Measurements from ENCODE around the gene SLC9A5.

SLC9A5 gene

DNA sequence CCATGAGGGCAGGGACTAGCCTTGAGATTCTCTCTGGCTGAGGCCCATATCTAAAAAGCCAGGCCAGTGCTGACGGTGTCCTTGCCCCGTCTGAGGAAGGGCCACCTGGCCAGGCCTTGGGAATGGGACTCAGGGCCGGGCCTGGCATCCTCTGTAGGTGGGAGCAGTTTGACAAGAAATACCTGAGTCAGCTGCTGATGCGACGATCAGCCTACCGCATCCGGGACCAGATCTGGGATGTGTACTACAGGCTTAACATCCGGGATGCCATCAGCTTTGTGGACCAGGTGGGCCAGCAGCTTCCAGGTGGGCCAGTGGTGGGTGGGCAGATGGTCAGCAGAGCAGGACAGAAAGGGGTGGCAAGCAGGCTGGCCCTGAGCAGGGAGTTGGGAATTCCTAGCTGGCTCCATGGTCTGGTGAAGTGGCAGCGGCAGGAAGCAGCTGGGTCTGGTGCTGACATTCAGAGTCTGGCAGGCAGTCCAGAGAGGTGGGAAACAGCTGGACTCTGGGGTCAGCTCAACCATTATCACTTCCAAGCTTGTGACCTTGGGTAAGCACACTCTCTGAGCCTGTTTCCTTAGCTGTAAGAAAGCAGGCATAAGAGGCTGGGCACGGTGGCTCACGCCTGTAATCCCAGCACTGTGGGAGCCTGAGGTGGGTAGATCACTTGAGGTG, 9.5 kb downstream of the SLC9A5 start:
- no peak for DNase-seq

DNA sequence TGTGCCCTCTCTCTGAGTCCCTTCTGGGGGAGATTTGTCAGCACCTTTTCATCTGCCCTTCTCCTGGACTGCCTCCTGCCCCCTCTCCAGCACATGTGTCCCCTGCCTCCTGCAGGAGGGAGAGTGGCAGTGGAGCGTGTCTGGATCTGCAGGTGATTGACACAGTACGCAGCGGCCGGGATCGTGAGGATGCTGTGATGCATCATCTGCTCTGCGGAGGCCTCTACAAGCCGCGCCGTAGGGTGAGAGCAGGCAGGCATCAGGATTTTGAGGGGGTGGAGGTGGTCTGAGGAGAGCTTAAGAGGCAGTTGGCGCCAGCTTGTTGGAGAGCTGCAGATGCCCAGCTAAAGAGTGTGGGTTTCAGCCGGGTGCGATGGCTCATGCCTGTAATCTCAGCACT, 10.9 kb downstream of the SLC9A5 start:
- DNase-seq = no peak

DNA sequence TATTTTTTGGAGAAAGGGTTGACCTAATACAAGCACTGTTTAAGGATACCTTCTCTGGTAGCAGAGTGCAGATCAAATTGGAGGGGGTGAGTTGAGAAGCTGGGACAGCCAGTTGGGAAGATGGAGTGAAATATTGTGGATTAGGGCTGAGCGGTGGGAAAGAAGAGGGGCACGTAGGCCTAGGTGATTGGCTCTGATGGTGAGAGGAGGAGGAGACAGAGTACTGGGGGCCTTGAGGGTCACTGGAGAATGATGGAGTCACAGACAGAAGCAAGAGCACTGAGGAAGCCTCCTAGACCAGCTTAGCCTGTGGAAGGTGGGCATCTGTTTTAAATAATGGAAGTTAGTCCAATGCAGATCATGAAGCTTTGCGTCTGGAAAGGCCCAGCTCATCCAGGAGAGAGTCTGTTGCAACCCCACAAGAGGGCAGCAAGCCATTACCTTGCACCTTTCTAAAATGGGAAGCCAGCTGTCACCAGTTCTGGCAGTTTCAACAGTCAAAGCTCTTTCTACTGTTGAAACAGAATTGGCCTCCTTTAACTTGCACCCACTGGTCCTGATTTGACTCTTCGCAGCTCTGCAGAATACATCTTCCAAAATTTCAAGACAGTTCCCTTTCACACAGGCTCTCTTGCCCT, 11.8 kb downstream of the SLC9A5 start:
- peak; percentile 66 for DNase-seq

DNA sequence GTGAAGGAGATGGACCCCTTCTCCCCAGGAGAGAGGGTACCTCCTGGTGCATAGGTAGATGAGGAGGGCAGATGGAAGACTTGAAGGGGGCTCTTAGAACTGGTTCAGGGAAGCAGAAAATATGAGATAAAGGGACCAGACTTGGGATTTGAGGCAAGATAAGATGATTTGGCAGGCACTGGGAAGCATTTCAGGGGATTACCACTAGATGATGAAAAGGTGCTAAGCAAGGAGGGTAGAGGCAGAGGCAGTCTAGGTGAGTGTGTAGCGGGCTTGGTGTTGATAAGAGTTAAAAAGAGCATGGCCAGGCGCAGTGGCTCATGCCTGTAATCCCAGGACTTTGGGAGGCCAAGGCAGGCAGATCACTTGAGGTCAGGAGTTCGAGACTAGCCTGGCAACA, 14.4 kb downstream of the SLC9A5 start:
- no peak for DNase-seq

DNA sequence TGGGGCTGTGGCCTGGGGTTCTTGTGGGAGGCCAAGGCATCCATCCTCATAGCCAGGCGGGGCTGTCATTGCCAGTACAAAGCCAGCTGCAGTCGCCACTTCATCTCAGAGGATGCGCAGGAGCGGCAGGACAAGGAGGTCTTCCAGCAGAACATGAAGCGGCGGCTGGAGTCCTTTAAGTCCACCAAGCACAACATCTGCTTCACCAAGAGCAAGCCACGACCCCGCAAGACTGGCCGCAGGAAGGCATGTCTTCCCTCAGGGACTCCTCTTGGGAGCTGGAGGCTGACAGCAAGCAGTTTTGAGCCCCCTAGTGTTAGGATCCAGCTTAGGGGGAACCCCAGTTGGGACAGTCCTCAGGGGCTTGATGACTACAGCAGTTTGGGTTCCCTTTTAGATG, 15.5 kb downstream of the SLC9A5 start:
- no peak for DNase-seq

DNA sequence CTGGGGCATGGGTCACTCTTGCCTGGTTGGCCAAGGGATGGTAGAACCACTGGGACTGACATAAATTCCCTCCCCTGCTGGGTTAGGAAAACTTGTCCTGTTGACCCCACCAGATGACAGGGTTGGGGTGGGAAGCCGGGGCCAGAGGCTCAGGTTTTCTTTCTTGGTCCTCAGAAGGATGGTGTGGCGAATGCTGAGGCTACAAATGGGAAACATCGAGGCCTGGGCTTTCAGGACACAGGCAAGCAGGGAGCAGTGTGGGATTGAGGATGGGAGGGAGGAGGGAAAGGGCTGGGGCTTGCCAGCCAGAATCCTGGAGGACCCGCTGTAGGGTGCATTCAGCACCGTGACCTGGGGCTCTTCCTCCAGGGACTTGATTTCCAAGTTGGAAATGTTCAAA, 16.1 kb downstream of the SLC9A5 start:
- DNase-seq = no peak

DNA sequence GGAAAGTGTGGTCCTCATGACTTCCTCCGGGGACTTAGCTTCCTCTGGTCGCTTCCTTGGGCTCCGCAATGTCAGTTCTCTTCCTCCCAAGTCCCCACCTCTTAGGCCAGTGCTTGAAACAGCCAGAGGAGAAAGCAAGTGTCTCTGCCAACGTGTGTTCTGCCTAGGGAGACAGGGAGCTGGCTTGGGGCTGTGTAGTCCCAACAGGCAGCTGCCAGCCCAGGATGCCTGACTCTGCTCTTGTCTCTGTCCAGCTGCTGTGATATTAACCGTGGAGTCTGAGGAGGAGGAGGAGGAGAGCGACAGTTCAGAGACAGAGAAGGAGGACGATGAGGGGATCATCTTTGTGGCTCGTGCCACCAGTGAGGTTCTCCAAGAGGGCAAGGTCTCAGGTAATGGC, 17.1 kb downstream of the SLC9A5 start:
- no peak for DNase-seq

DNA sequence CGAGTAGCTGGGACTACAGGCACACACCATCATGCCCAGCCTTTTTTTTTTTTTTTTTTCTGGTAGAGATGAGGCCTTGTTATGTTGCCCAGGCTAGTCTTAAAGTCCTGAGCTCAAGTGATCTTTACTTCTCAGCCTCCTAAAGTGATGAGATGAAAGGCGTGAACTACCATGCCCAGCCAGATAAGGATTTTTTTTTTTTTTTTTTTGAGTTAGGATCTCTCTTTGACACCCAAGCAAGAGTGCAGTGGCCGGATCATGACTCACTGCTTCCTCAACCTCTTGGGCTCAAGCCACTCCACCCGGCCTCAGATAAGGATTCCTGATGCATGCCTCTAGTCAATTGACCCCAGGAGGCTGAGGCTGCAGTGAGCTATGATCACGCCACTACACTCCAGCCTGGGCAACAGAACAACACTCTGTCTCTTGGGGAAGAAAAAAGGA, 19.4 kb downstream of the SLC9A5 start:
- peak; percentile 82 for DNase-seq

DNA sequence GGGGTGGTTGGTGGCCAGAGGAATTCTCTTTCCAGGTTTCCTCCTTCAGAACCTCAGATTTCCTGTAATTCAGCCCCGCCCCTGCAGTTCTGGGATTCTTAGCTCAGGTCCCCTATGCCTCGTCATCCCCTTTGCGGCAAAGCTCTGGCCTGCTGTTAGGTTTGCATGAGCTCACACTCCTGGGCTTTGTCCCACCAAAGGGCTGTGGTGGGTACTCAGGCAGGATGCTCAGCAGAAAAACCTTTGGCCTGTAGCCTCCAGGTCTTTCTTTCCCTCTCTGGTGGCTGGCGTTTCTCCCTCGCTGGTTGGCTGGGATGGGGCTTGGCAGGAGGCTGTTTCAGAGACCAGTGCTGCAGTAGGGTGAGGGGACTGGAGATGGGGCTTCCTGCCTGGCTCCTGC, 21.0 kb downstream of the SLC9A5 start:
- DNase-seq = peak; percentile 59

DNA sequence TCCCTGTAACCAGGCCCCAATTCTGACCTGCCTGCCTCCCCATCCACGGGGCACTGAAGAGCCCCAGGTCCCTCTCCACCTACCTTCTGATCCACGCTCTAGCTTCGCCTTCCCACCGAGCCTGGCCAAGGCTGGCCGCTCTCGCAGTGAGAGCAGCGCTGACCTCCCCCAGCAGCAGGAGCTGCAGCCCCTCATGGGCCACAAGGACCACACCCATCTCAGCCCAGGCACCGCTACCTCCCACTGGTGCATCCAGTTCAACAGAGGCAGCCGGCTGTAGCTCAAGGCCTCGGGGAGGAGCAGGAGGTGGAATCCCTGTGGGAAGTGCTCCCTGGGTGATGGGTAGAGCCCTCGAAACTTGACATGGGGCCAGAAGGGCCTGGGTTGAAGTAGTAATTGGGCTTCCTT, 22.2 kb downstream of the SLC9A5 start:
- DNase-seq = no peak

DNA sequence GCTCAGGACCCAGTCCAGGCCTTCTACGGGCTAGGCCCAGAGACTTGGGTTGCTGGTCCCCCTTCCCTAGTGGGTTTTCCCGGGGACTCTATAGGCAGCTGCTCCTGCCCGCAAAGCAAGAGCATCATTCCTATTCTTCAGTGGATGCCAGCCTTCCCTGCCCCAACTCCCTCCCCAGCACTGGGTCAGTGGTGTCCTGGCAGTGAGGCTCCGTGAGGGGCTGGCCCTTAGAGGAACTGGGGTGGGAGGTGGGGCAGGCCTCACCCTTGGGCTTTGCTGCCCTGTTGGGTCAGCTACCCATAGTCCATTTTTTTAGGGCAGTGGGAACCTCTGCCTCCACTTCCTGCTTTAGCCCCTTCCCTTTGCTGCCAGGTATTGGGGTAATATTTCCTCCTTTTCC, 22.7 kb downstream of the SLC9A5 start:
- DNase-seq = no peak

DNA sequence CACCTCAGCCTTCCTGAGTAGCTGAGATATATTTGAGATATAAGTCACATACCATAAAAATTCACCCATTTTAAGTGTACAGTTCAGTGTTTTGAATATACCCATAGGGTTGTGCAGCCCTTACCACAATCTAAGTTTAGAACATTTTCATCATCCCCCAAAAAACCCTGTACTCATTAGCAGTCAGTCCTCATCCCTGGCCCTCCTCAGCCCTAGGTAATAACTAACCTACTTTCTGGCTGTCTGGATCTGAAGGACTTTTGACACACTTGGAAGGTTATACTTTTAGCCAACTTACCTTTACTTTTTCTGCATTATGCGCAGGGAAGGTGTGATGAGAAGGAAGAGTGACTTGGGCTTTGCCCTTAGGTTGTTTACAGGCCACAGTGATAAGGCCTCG, 26.5 kb downstream of the SLC9A5 start:
- no peak for DNase-seq

DNA sequence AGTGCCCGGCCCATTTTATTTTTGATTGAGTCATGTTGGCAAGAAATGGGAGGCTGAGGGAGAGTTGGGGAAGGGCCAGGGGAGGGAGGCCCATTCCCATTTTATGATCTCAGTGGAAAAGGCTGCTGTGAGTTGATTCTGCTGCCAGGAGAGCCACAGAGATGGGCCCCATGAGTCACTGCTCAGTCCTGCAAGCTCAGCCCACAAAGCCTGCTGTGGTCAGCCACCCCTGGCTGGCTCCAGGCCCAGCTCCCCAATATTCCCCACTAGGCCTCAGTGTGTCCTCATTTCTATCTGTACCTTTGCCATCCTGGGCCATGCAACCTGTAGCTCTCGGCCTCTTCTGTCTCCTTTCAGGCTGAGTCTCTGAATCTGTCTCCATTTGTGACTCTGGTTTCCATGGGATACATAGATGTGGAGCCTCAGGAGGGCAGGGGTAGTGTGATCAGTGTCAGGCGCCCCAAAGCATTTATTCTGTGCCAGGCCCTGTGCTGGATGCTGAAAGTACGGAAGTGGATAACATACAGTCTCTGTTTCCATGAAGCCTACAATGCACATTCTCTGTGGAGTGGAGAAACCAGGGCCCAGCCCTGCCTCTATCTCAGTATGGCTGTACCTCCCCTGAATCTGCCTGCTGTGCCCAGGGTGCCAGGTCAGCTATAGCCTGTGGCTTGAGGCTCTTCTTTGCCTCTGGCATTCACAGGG, 28.7 kb downstream of the SLC9A5 start:
- peak; percentile 99 for DNase-seq

DNA sequence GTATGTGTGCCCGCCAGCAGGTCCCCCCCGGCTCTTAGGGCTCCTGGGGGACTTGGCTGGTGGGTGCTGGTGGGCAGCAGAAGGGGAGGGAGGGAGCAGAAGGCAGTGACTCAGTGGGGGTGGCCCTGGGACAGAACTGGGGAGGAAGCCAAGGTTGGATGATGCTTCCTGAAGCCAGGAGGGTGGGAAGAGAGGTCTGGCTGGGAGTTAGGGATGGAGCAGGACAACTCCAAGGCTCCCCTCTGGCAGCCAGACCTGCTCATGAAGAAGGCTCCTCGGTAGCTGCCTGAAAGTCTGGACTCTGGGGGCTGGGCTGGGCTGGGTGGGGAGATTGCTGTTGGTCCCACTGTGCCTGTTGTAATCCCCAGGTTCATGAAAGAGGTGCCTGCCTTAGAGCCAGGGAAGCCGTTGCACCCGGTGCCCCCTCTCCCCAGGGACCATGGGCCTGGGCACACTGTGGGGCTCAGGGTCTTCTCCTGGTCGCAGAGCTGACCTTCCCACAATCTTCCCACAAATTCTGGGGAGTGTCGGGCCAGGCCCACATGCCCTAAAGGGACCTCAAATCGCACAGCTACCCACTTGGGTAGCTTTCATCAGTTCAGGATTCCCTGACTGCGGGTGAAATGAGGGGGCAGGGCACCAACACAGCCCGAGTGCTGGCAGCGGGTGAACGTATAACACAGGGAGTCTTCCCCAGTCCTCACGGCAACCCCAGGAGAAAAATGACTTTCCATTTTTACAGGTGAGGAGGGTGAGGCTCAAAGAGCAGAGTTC, 29.4 kb downstream of the SLC9A5 start:
- DNase-seq = peak; percentile 87

DNA sequence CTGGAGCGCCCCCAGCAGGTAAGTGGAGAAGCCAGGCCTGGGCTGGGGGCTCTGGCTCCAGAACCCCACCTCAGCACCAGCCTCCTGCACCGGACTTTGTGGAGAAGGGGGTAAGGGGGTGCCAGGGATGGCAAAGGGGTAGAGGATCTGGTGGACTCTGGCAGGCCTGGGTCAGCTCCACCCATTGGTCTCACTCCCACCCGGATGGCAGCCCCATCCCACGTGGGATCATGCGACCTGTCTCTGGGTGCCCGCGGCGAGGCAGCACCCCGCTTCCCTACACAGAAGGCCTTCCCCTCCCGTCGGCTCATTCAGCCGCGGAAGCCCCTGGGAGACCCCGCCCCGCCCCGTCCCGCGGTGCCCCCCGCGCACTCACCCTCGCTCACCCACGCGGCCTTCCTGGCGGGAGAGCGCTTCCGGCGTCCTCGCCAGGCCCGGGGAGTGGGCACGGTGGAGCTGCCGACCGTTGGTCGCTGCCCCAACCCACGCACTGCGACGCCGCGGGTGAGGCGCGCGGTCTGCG, 30.1 kb downstream of the SLC9A5 start:
- DNase-seq = no peak

DNA sequence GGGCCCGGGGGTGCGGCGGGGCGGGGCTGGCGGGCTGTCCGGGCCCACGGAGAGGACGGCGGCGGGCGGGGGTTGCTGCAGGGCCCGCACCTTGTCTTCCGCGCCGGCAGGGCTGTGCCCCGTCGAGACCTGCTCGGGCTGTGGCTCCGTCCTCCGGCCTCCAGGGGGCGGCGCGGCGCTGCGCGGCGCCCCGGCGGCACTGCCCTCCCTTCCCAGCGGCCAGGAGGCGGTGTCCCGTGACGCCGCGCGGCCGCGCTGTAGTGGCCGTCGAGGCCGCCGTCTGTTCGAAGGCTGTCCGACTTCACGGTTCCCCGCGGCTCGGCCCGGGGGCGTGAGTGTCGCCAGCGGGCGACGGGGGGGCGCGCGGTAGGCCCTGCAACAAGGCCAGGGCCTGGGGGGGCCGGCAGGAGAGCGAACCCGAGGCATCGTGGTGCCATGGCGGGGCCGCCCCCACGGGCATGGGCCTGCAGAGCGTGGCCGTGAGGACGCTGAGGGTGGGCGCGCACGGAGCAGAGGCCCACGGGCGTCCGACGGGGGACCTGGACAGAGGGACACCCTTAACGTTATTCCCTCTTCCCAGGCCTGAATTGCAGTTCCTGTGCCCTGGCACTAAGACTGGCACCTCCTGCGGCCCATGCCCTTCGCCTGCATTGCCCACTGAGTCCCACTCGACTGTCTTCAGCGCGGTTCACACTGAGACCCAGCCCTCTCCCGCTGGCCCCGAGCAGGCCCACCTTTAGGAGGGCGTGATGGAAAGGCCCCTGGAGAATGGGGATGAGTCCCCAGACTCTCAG, 30.7 kb downstream of the SLC9A5 start, which contains the start of gene PLEKHG4:
TSS of gene PLEKHG4 (plus strand) at position 237 of the 794 bp plus-strand sequence. CDS start at position 750, 513 bp downstream.
- DNase-seq = peak; percentile 80

DNA sequence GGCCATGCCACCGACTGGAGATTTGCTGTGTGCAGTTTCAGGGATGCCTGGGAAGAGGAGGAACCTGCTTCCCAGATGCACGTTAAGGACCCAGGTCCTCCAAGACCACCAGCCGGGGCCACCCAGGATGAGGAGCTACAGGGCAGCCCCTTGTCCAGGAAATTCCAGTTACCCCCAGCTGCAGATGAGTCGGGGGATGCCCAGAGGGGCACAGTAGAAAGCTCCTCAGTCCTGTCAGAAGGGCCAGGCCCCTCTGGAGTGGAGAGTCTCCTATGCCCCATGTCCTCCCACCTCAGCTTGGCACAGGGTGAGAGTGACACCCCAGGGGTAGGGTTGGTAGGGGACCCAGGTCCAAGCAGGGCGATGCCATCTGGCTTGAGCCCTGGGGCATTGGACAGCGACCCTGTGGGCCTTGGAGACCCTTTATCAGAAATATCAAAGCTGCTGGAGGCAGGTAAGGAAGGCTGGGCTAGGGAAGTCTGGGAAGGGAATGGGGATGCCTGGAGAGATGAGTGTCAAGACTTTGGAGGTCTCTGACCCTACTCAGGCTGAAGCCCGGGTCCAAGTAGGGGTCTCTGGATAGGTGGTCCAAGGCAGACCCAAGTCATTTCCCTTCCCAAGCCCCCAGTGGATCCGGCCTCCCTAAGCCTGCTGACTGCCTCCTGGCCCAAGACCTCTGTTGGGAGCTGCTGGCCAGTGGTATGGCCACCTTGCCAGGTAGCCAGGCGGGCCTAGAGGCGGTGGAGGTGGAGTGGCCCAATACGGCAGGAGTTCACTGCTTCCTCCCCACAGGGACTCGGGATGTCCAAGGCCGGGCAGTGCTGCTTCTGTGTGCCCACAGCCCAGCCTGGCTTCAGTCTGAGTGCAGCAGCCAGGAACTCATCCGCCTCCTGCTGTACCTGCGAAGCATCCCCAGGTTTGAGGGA, 31.6 kb downstream of the SLC9A5 start:
- no peak for DNase-seq

DNA sequence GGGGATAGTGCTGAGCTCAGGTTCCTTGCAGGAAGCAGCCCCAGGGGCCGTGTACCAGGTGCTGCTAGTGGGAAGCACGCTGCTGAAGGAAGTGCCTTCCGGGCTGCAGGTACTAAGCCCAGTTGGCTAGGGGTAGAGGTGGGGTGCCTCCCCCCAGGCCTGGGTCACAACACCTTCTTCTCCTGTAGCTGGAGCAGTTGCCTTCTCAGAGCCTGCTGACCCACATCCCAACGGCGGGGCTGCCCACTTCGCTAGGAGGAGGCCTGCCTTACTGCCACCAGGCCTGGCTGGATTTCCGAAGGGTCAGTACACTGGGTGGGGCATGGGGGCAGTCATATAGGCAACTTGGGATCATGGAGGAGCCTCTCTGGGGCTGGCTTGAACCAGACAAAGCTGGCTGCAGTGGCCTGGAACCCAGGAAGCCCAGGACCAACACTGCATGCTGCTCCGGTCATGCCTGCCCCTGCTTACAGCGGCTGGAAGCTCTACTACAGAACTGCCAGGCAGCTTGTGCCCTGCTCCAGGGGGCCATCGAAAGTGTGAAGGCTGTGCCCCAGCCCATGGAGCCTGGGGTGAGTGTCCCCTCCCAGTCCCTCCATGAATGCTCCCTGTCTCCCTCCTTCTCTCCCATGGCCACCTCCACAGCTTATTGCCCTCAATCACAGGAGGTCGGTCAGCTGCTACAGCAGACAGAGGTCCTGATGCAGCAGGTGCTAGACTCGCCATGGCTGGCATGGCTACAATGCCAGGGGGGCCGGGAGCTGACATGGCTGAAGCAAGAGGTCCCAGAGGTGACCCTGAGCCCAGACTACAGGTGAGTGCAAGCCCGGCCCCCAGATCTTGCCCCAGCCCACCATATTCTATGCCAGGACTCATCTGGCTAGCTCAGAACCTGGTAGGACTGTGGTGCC, 33.0 kb downstream of the SLC9A5 start:
- DNase-seq = no peak

DNA sequence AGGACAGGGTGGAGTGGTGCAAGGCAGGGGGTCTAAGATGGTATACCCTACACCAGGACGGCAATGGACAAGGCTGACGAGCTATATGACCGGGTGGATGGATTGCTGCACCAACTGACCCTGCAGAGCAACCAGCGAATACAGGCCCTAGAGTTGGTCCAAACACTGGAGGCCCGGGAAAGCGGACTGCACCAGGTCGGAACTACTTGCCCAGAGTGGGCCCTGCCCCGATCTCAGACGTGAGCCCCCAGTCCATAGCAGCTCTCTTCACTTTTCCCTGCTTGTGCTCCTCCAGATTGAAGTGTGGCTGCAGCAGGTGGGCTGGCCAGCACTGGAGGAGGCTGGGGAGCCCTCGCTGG, 33.6 kb downstream of the SLC9A5 start:
- no peak for DNase-seq
